Measurements from ENCODE around the gene TNIP1. TPM values are rescaled to one million over a fixed set of nuclear protein-coding genes. Genes with fewer than 3 reads are reported as not detected.

Gene TNIP1
- total RNA-seq, 4 donors from 2014 or later = 63.9 to 296 (median 223) TPM

DNA sequence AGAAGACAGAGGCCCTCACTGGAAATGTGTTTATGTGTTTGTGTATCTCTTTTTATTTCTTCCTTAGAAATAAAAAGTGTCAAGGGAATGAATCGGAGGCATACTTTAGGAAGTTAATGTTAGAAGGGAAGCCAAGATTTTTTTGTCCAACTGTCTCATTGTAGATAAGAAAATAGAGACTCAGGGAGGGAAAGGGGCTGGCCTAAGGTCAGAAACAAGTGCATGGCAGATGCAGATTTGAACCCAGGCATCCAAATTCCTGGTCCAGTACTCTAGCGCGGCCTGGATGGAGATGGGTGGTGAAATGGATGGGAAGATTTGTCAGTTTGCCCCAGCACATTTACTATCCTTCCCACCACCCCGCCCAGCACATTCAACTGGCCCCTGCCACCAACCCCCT, 19.8 kb upstream of the TNIP1 start:
- 79 to 85% methylated on average over 4 of the region's 4 CpGs for WGBS, 2 donors (ENCODE audit: low coverage in 1 of 2)
- Histone ChIP-seq H3K4me3 (no peak overlapping the region), H3K4me1 (peaks cover 9 to 77% (median 46%) of the 10 kb centered on the region in 4 donors), H3K9me3 (no peaks in the 10 kb centered on the region), H3K27me3 (no peaks in the 10 kb centered on the region), H3K36me3 (no peaks in the 10 kb centered on the region), H3K27ac (peak overlapping the region; percentile 66 to 79 (median 70))
- DNase-seq = no peak
- TF ChIP-seq EP300 (IDR thresholded peaks at IDR 0.05; ENCODE audit: low read depth) (no peak), POLR2AphosphoS5 (IDR thresholded peaks at IDR 0.05) (no peak), POLR2A (IDR thresholded peaks at IDR 0.05) (no peak)
- TF ChIP-seq, protein P1, sequence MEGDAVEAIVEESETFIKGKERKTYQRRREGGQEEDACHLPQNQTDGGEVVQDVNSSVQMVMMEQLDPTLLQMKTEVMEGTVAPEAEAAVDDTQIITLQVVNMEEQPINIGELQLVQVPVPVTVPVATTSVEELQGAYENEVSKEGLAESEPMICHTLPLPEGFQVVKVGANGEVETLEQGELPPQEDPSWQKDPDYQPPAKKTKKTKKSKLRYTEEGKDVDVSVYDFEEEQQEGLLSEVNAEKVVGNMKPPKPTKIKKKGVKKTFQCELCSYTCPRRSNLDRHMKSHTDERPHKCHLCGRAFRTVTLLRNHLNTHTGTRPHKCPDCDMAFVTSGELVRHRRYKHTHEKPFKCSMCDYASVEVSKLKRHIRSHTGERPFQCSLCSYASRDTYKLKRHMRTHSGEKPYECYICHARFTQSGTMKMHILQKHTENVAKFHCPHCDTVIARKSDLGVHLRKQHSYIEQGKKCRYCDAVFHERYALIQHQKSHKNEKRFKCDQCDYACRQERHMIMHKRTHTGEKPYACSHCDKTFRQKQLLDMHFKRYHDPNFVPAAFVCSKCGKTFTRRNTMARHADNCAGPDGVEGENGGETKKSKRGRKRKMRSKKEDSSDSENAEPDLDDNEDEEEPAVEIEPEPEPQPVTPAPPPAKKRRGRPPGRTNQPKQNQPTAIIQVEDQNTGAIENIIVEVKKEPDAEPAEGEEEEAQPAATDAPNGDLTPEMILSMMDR (IDR thresholded peaks at IDR 0.05) = no peak
- in situ Hi-C loops (cut with MboI; ENCODE audit: low pct_ligation_motif_present in 1 of 4, low pct_unique_long_range_greater_than_20kb in 1 of 4, low sequenced_read_pairs in 3 of 4) (no loop called here), intact Hi-C loops (cut with DNase I; ENCODE audit: low total_unique reads) (no loop called here)

DNA sequence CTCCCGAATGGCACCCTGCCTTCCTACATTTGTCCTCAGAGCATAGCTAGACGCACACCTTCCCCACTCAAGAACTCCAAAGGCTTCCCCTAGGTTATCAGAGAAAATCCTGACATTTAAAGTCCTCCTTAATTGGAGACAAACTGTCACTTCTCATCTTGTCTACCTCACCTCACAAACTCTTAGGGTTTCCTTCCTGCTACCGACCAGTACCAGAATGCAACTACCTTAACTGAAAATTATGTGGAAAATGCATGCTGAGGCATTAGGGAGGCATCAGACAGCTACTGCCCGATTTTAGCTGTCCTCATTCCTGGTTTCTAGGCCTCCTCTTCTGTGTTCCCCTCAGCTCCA, 17.9 kb upstream of the TNIP1 start:
- H3K4me3 ChIP-seq = no peak overlapping the region
- TF ChIP-seq, protein P1 (IDR thresholded peaks at IDR 0.05) = no peak
- TF ChIP-seq POLR2AphosphoS5 (IDR thresholded peaks at IDR 0.05) (no peak), EP300 (IDR thresholded peaks at IDR 0.05; ENCODE audit: low read depth) (no peak), POLR2A (IDR thresholded peaks at IDR 0.05) (no peak)
- in situ Hi-C loops (cut with MboI; ENCODE audit: low pct_ligation_motif_present in 1 of 4, low pct_unique_long_range_greater_than_20kb in 1 of 4, low sequenced_read_pairs in 3 of 4) = no loop called here
- intact Hi-C loops (cut with DNase I; ENCODE audit: low total_unique reads) = no loop called here
- H3K27ac ChIP-seq = peak overlapping the region; percentile 7 to 79 (median 44)
- no peaks in the 10 kb centered on the region for H3K9me3 ChIP-seq
- WGBS, 2 donors (ENCODE audit: low coverage in 1 of 2) = 71 to 80% methylated on average over 1 to 4 of the region's 4 CpGs
- no peaks in the 10 kb centered on the region for H3K27me3 ChIP-seq
- DNase-seq = no peak
- no peaks in the 10 kb centered on the region for H3K36me3 ChIP-seq
- H3K4me1 ChIP-seq = peaks cover 25 to 83% (median 59%) of the 10 kb centered on the region in 4 donors

DNA sequence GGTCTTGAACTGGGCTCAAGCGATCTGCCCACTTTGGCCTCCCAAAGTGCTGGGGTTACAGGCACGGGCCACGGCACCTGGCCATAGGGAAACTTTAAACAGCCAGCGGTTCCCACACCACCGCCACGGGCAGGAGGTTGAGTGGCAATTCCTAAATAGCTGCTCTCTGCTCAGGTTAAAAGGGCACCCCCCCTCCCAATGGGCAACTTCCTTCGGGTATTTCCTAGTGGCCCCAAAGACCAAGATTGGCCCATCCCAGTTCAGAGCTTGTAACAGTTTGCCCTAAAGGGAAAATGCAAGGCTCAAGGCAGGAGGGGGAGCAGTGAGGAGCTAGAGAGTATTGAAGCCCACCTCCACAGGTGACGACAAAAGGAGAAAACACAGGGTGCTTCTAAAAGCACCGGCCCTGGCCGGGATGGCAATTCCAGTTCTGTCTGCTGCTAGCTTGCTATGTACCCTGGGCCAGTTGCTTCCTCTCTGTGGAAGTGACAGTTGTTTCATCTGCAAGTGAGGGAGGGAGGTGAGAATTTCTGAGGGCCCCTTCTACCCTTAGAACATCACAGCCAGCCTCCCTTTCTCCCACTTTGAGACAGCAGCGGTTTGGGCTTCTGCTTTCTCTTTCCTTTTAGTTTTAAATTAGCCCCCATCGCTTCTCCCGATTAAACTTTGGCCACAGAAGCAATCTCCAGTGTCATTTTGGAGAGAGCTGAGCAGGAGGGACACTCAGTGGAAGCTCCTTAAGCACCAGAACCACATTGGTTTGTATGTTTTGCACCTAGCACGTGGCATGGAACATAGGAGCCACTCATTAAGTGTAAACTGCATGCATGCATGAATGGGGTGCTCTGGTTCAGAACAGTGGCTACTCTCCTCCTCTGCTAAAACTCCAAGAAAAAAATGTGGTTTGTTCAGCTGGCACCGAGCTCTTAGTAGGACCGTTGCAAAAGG, 17.3 kb upstream of the TNIP1 start:
- H3K4me3 ChIP-seq = no peak overlapping the region
- WGBS, 2 donors (ENCODE audit: low coverage in 1 of 2) = 43 to 63% methylated on average over 2 to 16 of the region's 16 CpGs
- in situ Hi-C loops (cut with MboI; ENCODE audit: low pct_ligation_motif_present in 1 of 4, low pct_unique_long_range_greater_than_20kb in 1 of 4, low sequenced_read_pairs in 3 of 4) = no loop called here
- H3K4me1 ChIP-seq = peaks cover 31 to 89% (median 66%) of the 10 kb centered on the region in 4 donors
- H3K9me3 ChIP-seq = no peaks in the 10 kb centered on the region
- no peaks in the 10 kb centered on the region for H3K36me3 ChIP-seq
- TF ChIP-seq POLR2A (IDR thresholded peaks at IDR 0.05) = no peak
- TF ChIP-seq EP300 (IDR thresholded peaks at IDR 0.05; ENCODE audit: low read depth) = no peak
- no peak for TF ChIP-seq POLR2AphosphoS5 (IDR thresholded peaks at IDR 0.05)
- TF ChIP-seq, protein P1 (IDR thresholded peaks at IDR 0.05) = no peak
- H3K27me3 ChIP-seq = no peaks in the 10 kb centered on the region
- intact Hi-C loops (cut with DNase I; ENCODE audit: low total_unique reads) = no loop called here
- DNase-seq = no peak
- H3K27ac ChIP-seq = peak overlapping the region; percentile 7 to 71 (median 12)

DNA sequence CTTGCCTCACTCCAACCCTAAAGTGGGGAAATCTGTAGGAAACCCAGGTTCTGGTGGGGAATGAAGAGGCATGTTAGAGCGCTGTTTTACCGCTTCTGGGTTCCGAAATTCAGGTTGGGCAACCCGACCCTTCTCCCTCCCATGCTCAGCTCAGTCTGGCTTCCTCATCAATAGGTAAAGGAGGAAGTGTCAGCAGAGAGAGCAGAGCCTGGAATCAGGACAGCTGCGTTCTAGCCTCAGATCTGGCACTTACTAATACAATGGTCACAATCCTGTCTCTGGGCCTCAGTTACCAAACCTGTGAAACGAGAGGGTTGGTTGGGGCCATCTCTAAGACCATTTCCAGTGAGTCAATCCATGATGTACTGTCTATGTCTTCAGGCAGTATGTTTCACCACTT, 16.2 kb upstream of the TNIP1 start:
- DNase-seq = no peak
- Histone ChIP-seq H3K4me1 (peaks cover 37 to 95% (median 69%) of the 10 kb centered on the region in 4 donors), H3K36me3 (no peaks in the 10 kb centered on the region), H3K27ac (peak overlapping the region in 3 of 4 donors; percentile 87 to 89 (median 88)), H3K27me3 (no peaks in the 10 kb centered on the region), H3K4me3 (no peak overlapping the region), H3K9me3 (no peaks in the 10 kb centered on the region)
- intact Hi-C loops (cut with DNase I; ENCODE audit: low total_unique reads) (no loop called here), in situ Hi-C loops (cut with MboI; ENCODE audit: low pct_ligation_motif_present in 1 of 4, low pct_unique_long_range_greater_than_20kb in 1 of 4, low sequenced_read_pairs in 3 of 4) (no loop called here)
- TF ChIP-seq EP300 (IDR thresholded peaks at IDR 0.05; ENCODE audit: low read depth) (no peak), POLR2A (IDR thresholded peaks at IDR 0.05) (no peak), POLR2AphosphoS5 (IDR thresholded peaks at IDR 0.05) (no peak)
- TF ChIP-seq, protein P1 (IDR thresholded peaks at IDR 0.05) = no peak
- WGBS, 2 donors (ENCODE audit: low coverage in 1 of 2) = 77% methylated on average over 6 of the region's 6 CpGs; no CpG with 5 or more reads in 1 of the 2 donors

Measured in transverse colon (tissue), 4 donors.